Stomach (tissue), 9 donors: ENCODE results near the gene SBSN. TPM values are rescaled to one million over a fixed set of nuclear protein-coding genes. Genes with fewer than 3 reads are reported as not detected.
A peak's percentile ranks its signal among the peaks of the same experiment; 100 is the strongest.

Source experiments
- DNase-seq, 2 donors: peaks; one replicate each; pipeline versions ENCODE4 v3.0.0 to v3.0.0-alpha.2; 2013 to 2019
- H3K27ac ChIP-seq, 5 donors: fragments of 200-600 bp in 4 of 5; sonication (generic) in 4 of 5; one replicate each; pipeline ENCODE4 v1.5.1; 2013 to 2019; ENCODE audit warnings: mild to moderate bottlenecking in 1 of 5, moderate library complexity in 1 of 5
- H3K27me3 ChIP-seq, 3 donors: fragments of 200-600 bp; sonication (generic); one replicate each; pipeline ENCODE4 v1.5.1; 2017 to 2019; ENCODE audit warnings: mixed run types in 1 of 3
- H3K36me3 ChIP-seq, 4 donors: fragments of 200-600 bp; sonication (generic); 1 replicate in 3 of 4; 2 replicates in 1 of 4; pipeline ENCODE4 v1.5.1; 2016 to 2019
- H3K4me1 ChIP-seq, 4 donors: fragments of 200-600 bp; sonication (generic); one replicate each; pipeline ENCODE4 v1.5.1; 2016 to 2019
- H3K4me3 ChIP-seq, 4 donors: fragments of 200-600 bp; sonication (generic) in 3 of 4; one replicate each; pipeline ENCODE4 v1.5.1; 2016 to 2019; ENCODE audit warnings: mild to moderate bottlenecking in 1 of 4
- H3K9me3 ChIP-seq, 4 donors: fragments of 200-600 bp; sonication (generic); one replicate each; pipeline ENCODE4 v1.5.1; 2016 to 2019
- CTCF ChIP-seq, 7 experiments: fragments of 450-650 bp in 4 of 7; fragments of 200-600 bp in 3 of 7; sonication (generic) in 3 of 7; IDR thresholded peaks; one replicate each; pipeline ENCODE4 v1.5.1; 2016 to 2019; ENCODE audit warnings: antibody characterized with exemption in 7 of 7, control low read depth in 2 of 7, mild to moderate bottlenecking in 1 of 7
- EP300 ChIP-seq: sonication (generic); formaldehyde crosslinking; IDR thresholded peaks from one replicate; pipeline ENCODE4 v1.6.1; 2017; ENCODE audit warnings: antibody characterized with exemption
- POLR2A ChIP-seq, 4 donors: fragments of 450-650 bp; IDR thresholded peaks; one replicate each; pipeline ENCODE4 v1.6.1; 2016; ENCODE audit warnings: antibody characterized with exemption in 4 of 4, control low read depth in 2 of 4, mild to moderate bottlenecking in 1 of 4, moderate library complexity in 1 of 4
- POLR2AphosphoS5 ChIP-seq, 3 donors: sonication (generic); formaldehyde crosslinking; IDR thresholded peaks; one replicate each; pipeline ENCODE4 v1.6.1; 2016; ENCODE audit warnings: antibody characterized with exemption in 3 of 3
- WGBS, 5 donors: extraction: QIAGEN DNeasy Blood & Tissue Kit in 3 of 5; methylation state at CpG; one replicate each; pipeline versions ENCODE4 v1.1.5 to v1.1.7; 2013 to 2018; 5-methylcytosine and 5-hydroxymethylcytosine counted together
- intact Hi-C: fragments of 100-400 bp; cut with DNase I; formaldehyde crosslinking; loops from one replicate; pipeline ENCODE4 v1.15.1; 2023; ENCODE audit warnings: low total_unique reads
- polyA plus RNA-seq, 3 donors: library from polyadenylated mRNA; stranded (reverse); fragments of 200-250 nt; gene quantifications; one replicate each; pipeline ENCODE4 v1.2.3, GENCODE V29; 2013
- total RNA-seq, 5 donors: library from RNA; depleted of rRNA; stranded (reverse); fragments of >200 nt; gene quantifications; one replicate each; pipeline versions ENCODE4 v1.1.0 to v1.2.3, GENCODE V29; 2014 to 2016
- donor health status: healthy with polysubstance abuse.
- donor health status: Bipolar disorder and iron deficiency.
- donor health status: healthy.

The SBSN gene
- total and polyA plus RNA-seq, 8 donors: 1.1 to 29.2 TPM; not detected in 6

GRCh38 chr19:35559781-35560180, 31.7 kb upstream of the SBSN start:
- peaks cover 8 to 17% (median 12%) of the 10 kb centered on the region in 4 donors for H3K4me1 ChIP-seq
- peak in 1 of 2 donors; percentile 1 for DNase-seq
- H3K36me3 ChIP-seq: no peaks in the 10 kb centered on the region
- no peak overlapping the region for H3K27ac ChIP-seq
- WGBS, 5 donors: 84 to 90% (median 86%) methylated on average over 21 to 23 of the region's 23 CpGs
- H3K9me3 ChIP-seq: no peaks in the 10 kb centered on the region
- intact Hi-C loops: no loop called here
- peak overlapping the region in 1 of 4 donors; percentile 39 for H3K4me3 ChIP-seq
- TF ChIP-seq EP300: no peak
- H3K27me3 ChIP-seq: peaks cover 12 to 81% (median 48%) of the 10 kb centered on the region in 3 donors

- intact Hi-C loops: no loop called here
Observed at GRCh38 chr19:35559281-35559659, 31.2 kb upstream of the SBSN start.

GRCh38 chr19:35558400-35559280, 30.5 kb upstream of the SBSN start:
- intact Hi-C loops: no loop called here
- peak overlapping the region; percentile 32 to 47 (median 40) for H3K4me3 ChIP-seq
- peak in 1 of 2 donors; percentile 6 for DNase-seq

More at GRCh38 chr19:35559281-35559659, 31.2 kb upstream of the SBSN start:
- DNase-seq: peak in 1 of 2 donors; percentile 21
- WGBS, 5 donors: 33 to 57% (median 46%) methylated on average over 9 to 11 of the region's 11 CpGs
- Histone ChIP-seq H3K4me3 (peak overlapping the region in 1 of 4 donors; percentile 39), H3K4me1 (peaks cover 8 to 17% (median 12%) of the 10 kb centered on the region in 4 donors), H3K36me3 (no peaks in the 10 kb centered on the region), H3K27ac (no peak overlapping the region), H3K9me3 (no peaks in the 10 kb centered on the region), H3K27me3 (peaks cover 12 to 76% (median 44%) of the 10 kb centered on the region in 3 donors)
- no peak for TF ChIP-seq CTCF (IDR thresholded peaks at IDR 0.05)
- TF ChIP-seq EP300: no peak
- TF ChIP-seq POLR2A (IDR thresholded peaks at IDR 0.05): no peak

GRCh38 chr19:35557539-35558399, 29.7 kb upstream of the SBSN start:
- TF ChIP-seq EP300: no peak
- TF ChIP-seq POLR2AphosphoS5 (IDR thresholded peaks at IDR 0.05): no peak
- TF ChIP-seq CTCF (IDR thresholded peaks at IDR 0.05): no peak
- TF ChIP-seq POLR2A (IDR thresholded peaks at IDR 0.05): no peak
- peak; percentile 73 to 85 for DNase-seq
- no peaks in the 10 kb centered on the region for H3K9me3 ChIP-seq
- no peak overlapping the region for H3K27ac ChIP-seq
- WGBS, 5 donors: 5 to 7% (median 6%) methylated on average over 44 to 60 of the region's 60 CpGs
- intact Hi-C loops: no loop called here
- H3K36me3 ChIP-seq: no peaks in the 10 kb centered on the region
- H3K4me3 ChIP-seq: peak overlapping the region; percentile 32 to 47 (median 40)
- H3K27me3 ChIP-seq: peaks cover 12 to 65% (median 38%) of the 10 kb centered on the region in 3 donors
- peaks cover 8 to 17% (median 12%) of the 10 kb centered on the region in 4 donors for H3K4me1 ChIP-seq

More at GRCh38 chr19:35558400-35559280, 30.5 kb upstream of the SBSN start:
- TF ChIP-seq EP300 (no peak), POLR2AphosphoS5 (IDR thresholded peaks at IDR 0.05) (peak in 1 of 3 donors; percentile 9)
- Histone ChIP-seq H3K27me3 (peaks cover 12 to 73% (median 44%) of the 10 kb centered on the region in 3 donors), H3K36me3 (no peaks in the 10 kb centered on the region), H3K27ac (peak overlapping the region in 1 of 5 donors; percentile 4), H3K4me1 (peaks cover 8 to 17% (median 12%) of the 10 kb centered on the region in 4 donors), H3K9me3 (no peaks in the 10 kb centered on the region)
- 23 to 52% (median 29%) methylated on average over 22 to 53 of the region's 53 CpGs for WGBS, 5 donors
